Suprapubic skin (tissue), 4 donors: ENCODE data around the gene UBE2J1. TPM values are rescaled to one million over a fixed set of nuclear protein-coding genes. Genes with fewer than 3 reads are reported as not detected.

Experiments
- DNase-seq, 2 donors: peaks; one replicate each; pipeline ENCODE4 v3.0.0-alpha.2; 2019; ENCODE audit warnings: low spot score in 2 of 2
- H3K27ac ChIP-seq: fragments of 200-600 bp; sonication (generic); one replicate; pipeline ENCODE4 v1.5.1; 2019
- H3K27me3 ChIP-seq: fragments of 200-600 bp; sonication (generic); one replicate; pipeline ENCODE4 v1.5.1; 2019
- H3K36me3 ChIP-seq: fragments of 200-600 bp; sonication (generic); one replicate; pipeline ENCODE4 v1.5.1; 2019
- H3K4me1 ChIP-seq: fragments of 200-600 bp; sonication (generic); one replicate; pipeline ENCODE4 v1.5.1; 2019
- H3K4me3 ChIP-seq: fragments of 200-600 bp; sonication (generic); one replicate; pipeline ENCODE4 v1.5.1; 2019; ENCODE audit warnings: mild to moderate bottlenecking
- H3K9me3 ChIP-seq: fragments of 200-600 bp; sonication (generic); one replicate; pipeline ENCODE4 v1.5.1; 2019
- EP300 ChIP-seq: sonication (generic); formaldehyde crosslinking; IDR thresholded peaks from one replicate; pipeline ENCODE4 v1.6.1; 2017; ENCODE audit warnings: antibody characterized with exemption
- POLR2A ChIP-seq, 2 donors: fragments of 450-650 bp; IDR thresholded peaks; one replicate each; pipeline ENCODE4 v1.6.1; 2017; ENCODE audit warnings: antibody characterized with exemption in 2 of 2, mild to moderate bottlenecking in 2 of 2, moderate library complexity in 2 of 2
- POLR2AphosphoS5 ChIP-seq, 3 donors: sonication (generic); formaldehyde crosslinking; IDR thresholded peaks; one replicate each; pipeline ENCODE4 v1.6.1; 2017; ENCODE audit warnings: antibody characterized with exemption in 3 of 3
- WGBS: methylation state at CpG from one replicate; pipeline ENCODE4 v1.1.5; 2018; 5-methylcytosine and 5-hydroxymethylcytosine counted together
- total RNA-seq, 4 donors: library from RNA; depleted of rRNA; stranded (reverse); fragments of >200 nt; gene quantifications; one replicate each; pipeline ENCODE4 v1.1.0, GENCODE V29; 2016
- TF ChIP-seq, protein P1 (sequence below), 2 donors: fragments of 200-600 bp in 1 of 2; fragments of 450-650 bp in 1 of 2; sonication (generic) in 1 of 2; IDR thresholded peaks; one replicate each; pipeline ENCODE4 v1.5.1; 2016 to 2019; ENCODE audit warnings: antibody characterized with exemption in 2 of 2, mild to moderate bottlenecking in 1 of 2, moderate library complexity in 1 of 2

Gene UBE2J1
- total RNA-seq, 4 donors from 2014 or later, result 18.7 to 26.1 (median 20.6) TPM

DNA sequence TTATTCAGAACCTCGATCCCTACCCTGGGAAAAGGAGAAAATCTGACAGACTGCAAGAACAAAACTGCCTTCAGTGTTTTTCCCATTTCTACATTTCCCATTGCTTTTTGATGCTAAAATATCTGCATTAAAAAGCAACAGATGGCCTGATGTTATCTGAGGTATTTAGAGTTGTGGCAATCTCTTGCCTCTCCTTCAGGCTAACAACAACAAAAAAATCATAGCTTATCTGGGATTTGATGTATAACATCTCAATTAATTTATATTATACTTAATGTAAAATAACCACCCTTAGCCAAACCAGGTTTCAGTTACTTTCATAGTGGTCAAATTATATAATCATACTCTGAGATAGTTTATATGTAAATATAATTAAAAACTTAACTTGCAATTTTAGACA is 21.6 kb downstream of the UBE2J1 start:
- no peak overlapping the region for H3K4me3 ChIP-seq
- H3K4me1 ChIP-seq, result no peaks in the 10 kb centered on the region
- no peaks in the 10 kb centered on the region for H3K9me3 ChIP-seq
- H3K36me3 ChIP-seq, result peaks cover 68% of the 10 kb centered on the region
- TF ChIP-seq, protein P1, sequence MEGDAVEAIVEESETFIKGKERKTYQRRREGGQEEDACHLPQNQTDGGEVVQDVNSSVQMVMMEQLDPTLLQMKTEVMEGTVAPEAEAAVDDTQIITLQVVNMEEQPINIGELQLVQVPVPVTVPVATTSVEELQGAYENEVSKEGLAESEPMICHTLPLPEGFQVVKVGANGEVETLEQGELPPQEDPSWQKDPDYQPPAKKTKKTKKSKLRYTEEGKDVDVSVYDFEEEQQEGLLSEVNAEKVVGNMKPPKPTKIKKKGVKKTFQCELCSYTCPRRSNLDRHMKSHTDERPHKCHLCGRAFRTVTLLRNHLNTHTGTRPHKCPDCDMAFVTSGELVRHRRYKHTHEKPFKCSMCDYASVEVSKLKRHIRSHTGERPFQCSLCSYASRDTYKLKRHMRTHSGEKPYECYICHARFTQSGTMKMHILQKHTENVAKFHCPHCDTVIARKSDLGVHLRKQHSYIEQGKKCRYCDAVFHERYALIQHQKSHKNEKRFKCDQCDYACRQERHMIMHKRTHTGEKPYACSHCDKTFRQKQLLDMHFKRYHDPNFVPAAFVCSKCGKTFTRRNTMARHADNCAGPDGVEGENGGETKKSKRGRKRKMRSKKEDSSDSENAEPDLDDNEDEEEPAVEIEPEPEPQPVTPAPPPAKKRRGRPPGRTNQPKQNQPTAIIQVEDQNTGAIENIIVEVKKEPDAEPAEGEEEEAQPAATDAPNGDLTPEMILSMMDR (IDR thresholded peaks at IDR 0.05), result no peak
- TF ChIP-seq POLR2AphosphoS5 (IDR thresholded peaks at IDR 0.05) (no peak), POLR2A (IDR thresholded peaks at IDR 0.05) (no peak)
- H3K27me3 ChIP-seq, result no peaks in the 10 kb centered on the region
- 97% methylated on average over 1 of the region's 1 CpG for WGBS
- DNase-seq, result no peak
- no peak overlapping the region for H3K27ac ChIP-seq

DNA sequence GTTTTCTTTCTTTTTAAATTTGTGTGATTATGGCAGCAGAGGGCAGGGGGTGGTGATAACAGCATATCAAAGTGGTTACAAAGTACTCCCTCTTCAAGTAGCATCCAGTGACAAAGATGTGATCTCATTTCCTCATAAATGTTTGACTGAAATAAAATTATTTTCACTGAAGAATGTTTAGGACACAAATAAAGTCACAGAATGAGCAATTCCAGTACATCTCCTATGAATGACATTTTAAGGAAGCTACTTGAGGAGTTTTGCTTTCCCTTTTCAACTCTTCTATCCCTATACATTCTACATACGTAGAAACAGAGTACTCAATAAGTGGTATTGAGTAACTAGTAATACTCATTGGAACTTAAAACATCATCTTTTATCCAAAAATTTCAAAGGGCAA is 23.5 kb downstream of the UBE2J1 start:
- TF ChIP-seq POLR2AphosphoS5 (IDR thresholded peaks at IDR 0.05), result no peak
- no peak for TF ChIP-seq EP300
- TF ChIP-seq, protein P1 (IDR thresholded peaks at IDR 0.05), result no peak
- no peak for TF ChIP-seq POLR2A (IDR thresholded peaks at IDR 0.05)
- peaks cover 53% of the 10 kb centered on the region for H3K36me3 ChIP-seq
- H3K9me3 ChIP-seq, result no peaks in the 10 kb centered on the region
- H3K4me3 ChIP-seq, result no peak overlapping the region
- no peak overlapping the region for H3K27ac ChIP-seq
- WGBS, result 95% methylated on average over 1 of the region's 1 CpG
- DNase-seq, result no peak
- H3K4me1 ChIP-seq, result no peaks in the 10 kb centered on the region
- no peaks in the 10 kb centered on the region for H3K27me3 ChIP-seq

DNA sequence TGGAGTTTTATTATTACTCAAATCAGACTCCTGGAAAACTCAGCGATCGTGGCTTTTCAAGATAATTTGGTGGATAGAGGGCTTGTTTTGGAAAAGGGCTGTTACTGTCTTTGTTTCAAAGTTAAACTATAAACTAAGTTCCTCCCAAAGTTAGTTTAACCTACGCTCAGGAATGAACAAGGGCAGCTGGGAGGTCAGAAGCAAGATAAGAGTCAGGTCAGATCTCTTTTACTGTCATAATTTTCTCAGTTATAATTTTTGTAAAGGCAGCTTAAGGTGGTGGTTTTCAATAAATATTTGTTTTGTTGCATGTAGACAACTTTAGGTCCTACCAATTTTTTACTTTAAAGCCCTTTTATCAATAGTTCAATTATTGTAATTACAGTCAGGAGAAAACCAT is 28.2 kb downstream of the UBE2J1 start:
- Histone ChIP-seq H3K36me3 (peaks cover 30% of the 10 kb centered on the region), H3K27me3 (no peaks in the 10 kb centered on the region), H3K4me3 (no peak overlapping the region), H3K4me1 (no peaks in the 10 kb centered on the region), H3K27ac (no peak overlapping the region), H3K9me3 (no peaks in the 10 kb centered on the region)
- TF ChIP-seq, protein P1 (IDR thresholded peaks at IDR 0.05), result no peak
- TF ChIP-seq EP300, result no peak
- no peak for TF ChIP-seq POLR2AphosphoS5 (IDR thresholded peaks at IDR 0.05)
- TF ChIP-seq POLR2A (IDR thresholded peaks at IDR 0.05), result no peak
- WGBS, result 87% methylated on average over 3 of the region's 3 CpGs
- DNase-seq, result no peak

DNA sequence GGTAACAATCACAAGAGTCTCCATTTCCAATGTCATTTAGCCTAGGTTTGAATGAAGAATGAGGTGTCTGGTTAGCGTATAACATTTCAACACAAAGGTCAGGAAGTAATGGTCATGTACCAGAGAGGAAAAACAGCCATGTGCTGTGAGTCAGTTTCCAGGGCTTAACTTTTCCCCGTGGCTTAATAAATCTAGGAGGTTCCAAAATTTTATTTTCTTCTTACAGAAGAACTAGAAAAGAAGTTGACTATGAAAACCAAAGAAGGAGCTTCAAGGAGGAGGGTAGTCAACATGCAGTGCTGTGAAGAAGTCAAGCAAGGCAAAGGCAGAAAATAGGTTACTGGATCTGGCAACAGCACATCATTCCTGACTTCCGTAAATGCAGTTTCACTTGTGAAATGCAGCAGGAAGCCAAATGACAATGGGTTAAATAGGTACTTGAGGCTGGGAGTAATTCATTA is 29.0 kb downstream of the UBE2J1 start:
- H3K4me1 ChIP-seq, result no peaks in the 10 kb centered on the region
- no peak overlapping the region for H3K4me3 ChIP-seq
- WGBS, result 72% methylated on average over 3 of the region's 3 CpGs
- peaks cover 22% of the 10 kb centered on the region for H3K36me3 ChIP-seq
- no peaks in the 10 kb centered on the region for H3K27me3 ChIP-seq
- no peaks in the 10 kb centered on the region for H3K9me3 ChIP-seq
- no peak for TF ChIP-seq POLR2A (IDR thresholded peaks at IDR 0.05)
- TF ChIP-seq, protein P1 (IDR thresholded peaks at IDR 0.05), result no peak
- TF ChIP-seq EP300, result no peak
- no peak for TF ChIP-seq POLR2AphosphoS5 (IDR thresholded peaks at IDR 0.05)
- DNase-seq, result no peak
- H3K27ac ChIP-seq, result no peak overlapping the region

DNA sequence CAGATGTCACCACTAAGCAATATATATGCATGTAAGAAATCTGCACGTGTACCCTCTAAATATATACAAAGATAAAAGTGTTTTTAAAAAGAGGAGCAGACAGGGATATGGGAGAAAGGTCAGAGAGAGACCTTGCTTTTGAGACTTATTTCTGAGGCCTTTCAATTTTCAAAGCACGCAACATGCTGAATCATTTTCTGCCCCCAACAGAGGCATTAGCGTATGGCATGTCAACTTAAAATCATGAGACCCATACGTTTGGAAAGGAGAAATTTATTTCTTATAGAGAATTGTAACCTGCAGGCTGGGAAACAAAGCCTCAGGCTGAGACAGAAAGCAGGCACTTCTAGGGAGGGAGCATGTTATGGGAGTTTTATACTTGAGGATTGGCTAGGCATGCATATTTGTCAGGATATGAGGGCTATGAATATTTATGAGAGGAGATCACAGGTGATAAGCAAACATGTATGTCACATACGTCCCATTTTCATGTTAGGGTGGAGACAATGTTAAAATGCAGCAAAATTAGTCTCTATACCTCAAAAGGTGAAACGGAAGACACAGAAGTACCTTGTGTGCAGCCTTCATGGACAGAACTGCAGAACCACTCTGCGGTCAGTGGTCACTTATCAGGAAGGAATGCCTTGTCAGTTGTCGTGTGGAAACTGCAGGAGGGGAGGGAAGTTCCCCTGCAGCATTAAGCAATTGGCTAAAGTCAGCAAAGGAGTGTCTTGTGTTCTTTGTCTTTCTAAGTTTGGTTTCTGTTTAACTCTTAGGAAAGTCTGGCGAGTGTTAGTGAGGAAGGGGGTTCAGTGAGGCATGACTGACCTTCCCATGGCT is 31.2 kb downstream of the UBE2J1 start:
- WGBS, result 76% methylated on average over 9 of the region's 9 CpGs

More for the DNA sequence above, 31.2 kb downstream of the UBE2J1 start:
- TF ChIP-seq, protein P1 (IDR thresholded peaks at IDR 0.05), result no peak
- TF ChIP-seq EP300, result no peak
- TF ChIP-seq POLR2AphosphoS5 (IDR thresholded peaks at IDR 0.05), result no peak
- no peak for TF ChIP-seq POLR2A (IDR thresholded peaks at IDR 0.05)
- no peak for DNase-seq
- no peaks in the 10 kb centered on the region for H3K4me1 ChIP-seq
- no peak overlapping the region for H3K27ac ChIP-seq
- no peaks in the 10 kb centered on the region for H3K27me3 ChIP-seq
- no peaks in the 10 kb centered on the region for H3K9me3 ChIP-seq
- no peak overlapping the region for H3K4me3 ChIP-seq
- H3K36me3 ChIP-seq, result peaks cover 8% of the 10 kb centered on the region
